Stimulated activated CD8-positive, alpha-beta memory T cell treated with anti-CD3 and anti-CD28 coated beads, Interleukin-15, amount 100 ng/mL, for 24 hours (primary cell): Measurements from ENCODE around the gene TNNI3K.

Experiments
- DNase-seq: peaks from one replicate; pipeline ENCODE4 v3.0.0-alpha.2; 2020; ENCODE audit warnings: low read depth

Gene TNNI3K

GRCh38 chr1:74392186-74392585 is 157.0 kb downstream of the TNNI3K start:
- no peak for DNase-seq

DNA sequence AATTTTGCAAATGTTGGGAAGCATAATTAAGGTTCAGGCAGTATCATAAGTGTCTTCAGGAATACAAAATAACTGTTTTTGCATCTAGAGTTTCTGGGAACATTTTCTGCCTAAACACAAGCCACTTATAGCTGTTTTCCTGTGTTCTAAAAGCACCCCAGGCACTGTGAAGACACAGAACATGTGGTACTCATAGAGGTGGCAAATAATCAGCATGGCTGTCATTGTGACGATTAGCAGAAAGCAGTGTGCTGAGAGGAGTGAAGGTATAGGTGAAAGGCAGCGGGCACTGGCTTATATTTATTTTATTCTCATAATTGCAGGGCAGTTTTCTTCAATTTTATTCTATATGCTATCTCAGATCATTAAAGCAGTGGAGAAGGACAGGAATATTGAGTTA is 157.7 kb downstream of the TNNI3K start:
- no peak for DNase-seq

GRCh38 chr1:74395571-74395970 is 160.4 kb downstream of the TNNI3K start:
- DNase-seq = no peak

GRCh38 chr1:74396462-74396861 is 161.3 kb downstream of the TNNI3K start:
- DNase-seq = no peak

- DNase-seq = no peak
Measured at GRCh38 chr1:74396933-74397332, 161.7 kb downstream of the TNNI3K start.

- no peak for DNase-seq
Measured at GRCh38 chr1:74399249-74399648, 164.1 kb downstream of the TNNI3K start.

GRCh38 chr1:74402873-74403272 is 167.7 kb downstream of the TNNI3K start:
- DNase-seq = no peak

GRCh38 chr1:74403606-74404005 is 168.4 kb downstream of the TNNI3K start:
- no peak for DNase-seq

DNA sequence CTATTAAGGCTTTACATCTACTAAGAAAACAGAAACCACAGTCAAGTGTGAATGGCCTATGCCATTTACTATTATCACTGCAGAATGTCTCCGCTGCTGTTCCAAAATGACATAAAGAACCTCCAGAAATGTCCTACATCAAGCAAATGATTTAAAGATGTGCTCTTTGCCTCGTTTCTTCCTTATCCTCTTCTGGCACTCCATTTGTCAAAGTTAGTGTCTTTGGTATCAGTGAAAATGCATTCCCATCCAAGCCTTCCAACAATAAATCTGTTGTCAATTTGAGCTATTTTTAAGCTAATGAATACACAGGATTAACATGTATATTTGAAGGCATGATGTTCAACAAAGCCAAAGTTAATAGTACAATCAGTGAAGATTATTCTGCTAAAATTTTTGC is 171.6 kb downstream of the TNNI3K start:
- no peak for DNase-seq

DNA sequence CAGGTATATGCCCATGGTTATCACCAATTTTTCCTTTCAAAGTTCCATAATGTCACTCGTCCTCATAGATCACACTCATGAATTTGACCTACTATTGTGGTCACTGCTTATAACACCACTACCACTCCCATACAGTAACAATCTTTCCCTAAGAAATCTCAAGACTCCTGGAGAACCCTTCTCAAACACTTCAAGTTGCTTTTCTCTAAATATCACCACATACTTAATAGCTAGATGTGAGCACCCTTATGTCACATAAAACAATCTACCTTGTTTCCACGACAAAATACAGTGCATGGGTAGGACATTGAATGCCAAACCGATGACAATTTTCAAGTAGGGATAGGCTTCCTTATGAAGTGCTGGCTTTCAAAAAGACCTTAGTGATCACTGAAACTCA is 172.7 kb downstream of the TNNI3K start:
- no peak for DNase-seq

GRCh38 chr1:74412244-74412643 is 177.1 kb downstream of the TNNI3K start:
- no peak for DNase-seq

DNA sequence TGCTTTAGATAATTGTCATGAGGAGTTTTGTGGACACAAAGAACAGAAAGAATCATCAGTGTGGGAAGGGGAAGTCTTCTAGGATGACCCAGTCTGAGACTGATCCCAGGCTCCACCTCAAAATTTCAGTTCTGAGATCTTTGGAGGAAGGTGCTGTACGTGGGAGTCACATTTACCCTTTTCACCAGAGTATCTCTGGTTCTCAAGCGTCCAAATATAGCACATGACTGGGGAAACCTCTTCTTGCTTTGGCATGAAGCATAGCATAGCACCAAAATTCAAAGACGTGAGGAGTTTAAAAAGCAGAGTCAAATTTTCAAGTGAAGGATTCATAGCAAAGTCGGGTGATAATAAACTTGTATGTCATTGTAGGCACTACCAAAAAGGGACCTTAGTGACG is 180.7 kb downstream of the TNNI3K start:
- DNase-seq = no peak

- DNase-seq = no peak
Measured at GRCh38 chr1:74419611-74420010, 184.4 kb downstream of the TNNI3K start.

DNA sequence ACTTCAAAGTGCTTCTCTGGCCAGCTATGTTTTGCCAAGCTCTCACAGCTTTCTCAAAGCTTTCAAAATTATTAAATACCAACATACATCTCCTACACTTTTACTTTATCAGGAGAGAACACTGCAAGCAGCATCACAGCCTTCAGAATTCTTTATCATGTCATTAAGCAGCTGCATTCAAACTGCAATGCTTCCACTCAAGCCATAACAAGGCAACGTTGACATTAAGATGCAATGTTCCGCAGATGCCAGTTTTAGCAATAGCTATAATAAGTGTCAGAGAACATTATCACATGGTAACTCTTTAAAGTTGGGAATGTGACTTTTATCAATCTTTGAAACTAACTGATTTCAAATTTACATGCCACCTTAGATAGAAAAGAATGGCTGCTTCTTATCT is 185.3 kb downstream of the TNNI3K start:
- no peak for DNase-seq

DNA sequence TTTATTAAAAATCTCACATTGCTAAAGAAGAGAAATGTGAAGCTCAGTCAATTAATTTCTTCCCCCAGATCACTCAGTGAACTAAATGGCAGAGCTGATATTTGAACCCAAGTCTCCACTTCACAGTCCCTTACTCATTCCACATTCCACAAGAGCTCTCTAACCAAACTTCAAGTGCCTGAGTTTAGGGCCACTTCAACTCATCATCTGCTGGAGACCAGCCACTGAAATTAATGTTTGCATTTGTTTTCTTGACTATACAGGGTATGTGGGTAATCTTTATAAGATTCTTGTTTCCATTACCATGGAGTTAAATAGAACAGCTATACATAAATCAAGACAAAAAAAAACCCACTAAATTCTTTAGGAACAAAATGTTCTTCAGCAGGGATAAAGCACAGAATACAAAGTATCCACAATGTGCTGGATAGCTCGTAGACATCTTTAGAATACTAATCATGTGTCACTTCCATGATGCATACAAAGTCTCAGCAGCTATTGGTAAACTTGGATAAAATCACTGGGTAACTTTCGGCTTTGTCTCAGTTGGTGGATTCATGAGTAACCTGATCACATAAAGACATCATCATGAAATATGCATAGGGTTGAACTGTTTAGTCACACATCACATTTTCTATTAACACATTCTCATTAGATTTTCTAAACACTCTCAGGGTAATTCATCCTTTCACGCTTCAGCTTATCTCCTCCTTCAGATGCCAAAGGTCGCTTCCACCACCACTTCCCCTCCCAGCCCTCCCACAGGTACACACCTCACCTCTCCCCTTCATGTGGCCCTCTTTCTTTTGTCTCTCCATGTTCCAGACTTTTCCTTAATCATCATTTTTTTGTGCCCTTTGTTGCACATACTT is 187.5 kb downstream of the TNNI3K start:
- DNase-seq = no peak

GRCh38 chr1:74423471-74423870 is 188.3 kb downstream of the TNNI3K start:
- no peak for DNase-seq

DNA sequence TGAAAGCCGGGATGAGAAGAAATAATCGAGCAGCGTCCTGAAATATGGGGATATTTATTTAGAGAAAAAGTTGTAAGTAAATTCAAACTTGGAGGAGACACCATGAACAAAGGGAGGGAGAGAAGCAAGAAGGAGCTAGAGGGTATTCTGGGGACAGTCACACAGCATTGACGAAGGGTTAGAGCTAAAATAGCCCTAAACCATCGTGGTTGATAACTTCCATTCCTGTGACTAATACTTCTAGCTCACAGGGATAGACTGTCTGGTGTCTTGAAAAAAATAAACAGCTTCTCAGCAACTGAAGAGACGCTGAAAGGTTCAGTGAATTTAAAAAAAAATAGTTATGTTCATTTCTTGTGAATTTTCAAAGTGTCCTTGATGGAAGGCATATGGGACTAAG is 190.5 kb downstream of the TNNI3K start:
- no peak for DNase-seq

- DNase-seq = no peak
Measured at GRCh38 chr1:74426208-74426937, 191.2 kb downstream of the TNNI3K start.

- DNase-seq = no peak
Measured at GRCh38 chr1:74427681-74428080, 192.5 kb downstream of the TNNI3K start.

GRCh38 chr1:74429580-74429979 is 194.4 kb downstream of the TNNI3K start:
- DNase-seq = no peak

GRCh38 chr1:74430342-74430934 is 195.3 kb downstream of the TNNI3K start:
- DNase-seq = no peak

DNA sequence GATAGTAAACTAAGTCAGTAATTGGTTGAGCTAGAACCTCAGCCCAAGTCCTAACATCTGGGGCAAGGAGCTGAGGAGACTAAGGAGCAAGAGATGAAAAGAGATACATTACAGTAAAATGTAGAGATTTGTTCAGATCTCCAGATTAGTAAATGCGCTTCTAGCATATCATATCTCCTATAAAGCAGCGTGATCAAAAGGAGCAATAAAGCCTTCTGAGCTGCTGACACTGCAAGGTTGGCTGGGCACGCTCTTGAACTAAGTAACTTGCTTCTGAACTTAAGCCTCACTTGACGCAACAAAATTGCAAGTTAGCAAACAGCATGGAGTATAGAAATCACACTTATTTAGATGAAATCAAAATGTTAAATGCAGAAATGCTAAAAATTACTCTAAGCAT is 196.3 kb downstream of the TNNI3K start:
- DNase-seq = no peak

GRCh38 chr1:74432325-74432724 is 197.1 kb downstream of the TNNI3K start:
- no peak for DNase-seq
